HG03097 (cell line): ENCODE data around the gene KCNK17.
"Not testable (repeated sequence)": the region's sequence is repeated elsewhere in the genome, so short reads cannot be mapped to it uniquely, and the experiment has no call there.

Source experiments
- ATAC-seq: cut with Tn5 transposase; IDR thresholded peaks from one replicate; pipeline ENCODE4 v1.9.1; 2021; ENCODE audit not compliant: unreplicated experiment, low FRiP score

KCNK17 gene

GRCh38 chr6:39304951-39305350, 9.3 kb downstream of the KCNK17 start:
- no peak for ATAC-seq

- no peak for ATAC-seq
Observed at GRCh38 chr6:39303425-39304153, 10.6 kb downstream of the KCNK17 start.

DNA sequence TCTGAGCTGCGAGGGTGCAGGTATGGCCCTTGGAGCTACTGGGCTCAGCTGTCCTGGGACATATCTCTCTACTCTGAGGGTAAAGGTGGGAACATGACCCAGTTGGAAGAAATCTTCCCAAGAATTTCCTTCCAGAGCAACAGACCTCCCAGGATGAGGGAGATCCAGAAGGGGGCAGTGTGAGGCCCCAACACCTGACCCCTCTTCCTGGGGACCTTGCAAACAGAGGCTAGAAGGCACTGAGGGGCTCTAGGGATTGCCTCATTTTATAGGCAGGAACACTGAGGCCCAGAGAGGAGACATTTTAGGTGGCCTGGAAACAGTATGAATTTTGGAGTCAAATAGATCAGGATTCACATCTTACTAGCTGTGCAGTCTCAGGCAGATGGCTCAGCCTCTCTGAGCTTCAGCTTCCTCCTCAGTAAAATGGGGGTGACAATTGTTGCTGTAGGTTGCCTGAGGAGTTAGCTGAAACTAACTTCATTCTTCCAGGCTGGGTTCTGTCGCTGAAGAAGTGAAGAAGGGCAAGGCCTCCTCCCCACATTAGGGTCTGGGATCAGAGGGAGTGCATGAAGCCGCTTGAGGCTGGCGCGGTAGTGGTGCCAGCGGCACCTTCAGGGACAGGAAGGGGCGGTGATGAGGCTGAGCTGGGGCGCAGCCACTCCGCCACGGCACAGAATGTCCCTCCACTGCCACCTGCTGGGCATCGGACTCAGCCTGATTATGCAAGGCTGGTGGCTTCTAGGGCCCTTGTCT, 11.4 kb downstream of the KCNK17 start:
- ATAC-seq: peak; percentile 71

- ATAC-seq: no peak
Observed at GRCh38 chr6:39302011-39302410, 12.2 kb downstream of the KCNK17 start.

DNA sequence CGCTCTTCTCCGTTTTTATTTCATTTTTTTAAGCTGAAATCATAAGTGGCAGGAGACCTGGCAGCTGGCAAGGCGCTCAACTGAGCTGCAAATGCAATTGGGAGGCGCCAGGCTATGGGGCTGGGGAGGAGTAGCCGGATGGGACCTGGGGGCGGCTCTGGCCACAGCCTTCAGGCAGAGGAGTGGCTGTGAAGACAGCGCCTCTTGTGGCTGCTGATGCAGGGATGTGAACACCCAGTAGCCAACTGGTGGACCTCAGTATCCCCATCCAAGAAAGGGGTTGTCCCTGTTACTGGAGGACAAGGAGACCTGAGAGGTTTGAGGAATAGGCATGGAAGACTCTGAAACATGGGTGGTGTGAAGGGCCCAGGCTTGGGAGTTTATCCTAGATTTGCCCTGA, 12.6 kb downstream of the KCNK17 start:
- ATAC-seq: no peak

GRCh38 chr6:39300739-39301138, 13.5 kb downstream of the KCNK17 start:
- ATAC-seq: no peak

GRCh38 chr6:39298061-39298460, 16.2 kb downstream of the KCNK17 start:
- ATAC-seq: no peak

GRCh38 chr6:39296745-39297640, 17.2 kb downstream of the KCNK17 start:
- no peak for ATAC-seq

DNA sequence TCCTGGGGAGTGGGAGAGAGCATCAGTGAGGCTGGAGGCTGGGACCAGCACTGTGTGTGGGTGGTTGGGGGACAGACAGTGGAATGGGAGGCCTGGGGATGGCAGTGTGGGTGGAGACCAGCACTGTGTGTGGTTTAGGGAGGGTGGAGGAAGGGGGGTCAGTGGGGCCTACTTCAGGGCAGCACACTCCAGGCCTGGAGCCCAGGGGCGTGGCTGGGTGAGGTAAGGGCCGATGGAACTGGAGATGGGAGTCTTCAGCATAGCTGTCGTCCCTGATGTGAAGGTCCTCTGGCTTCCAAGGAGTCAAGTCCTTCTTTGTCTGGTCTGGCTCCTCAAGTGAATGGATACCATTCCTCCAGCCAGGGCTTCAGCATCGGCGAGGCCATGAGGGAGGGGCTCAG, 18.6 kb downstream of the KCNK17 start:
- no peak for ATAC-seq

- no peak for ATAC-seq
Observed at GRCh38 chr6:39294899-39295298, 19.3 kb downstream of the KCNK17 start.

DNA sequence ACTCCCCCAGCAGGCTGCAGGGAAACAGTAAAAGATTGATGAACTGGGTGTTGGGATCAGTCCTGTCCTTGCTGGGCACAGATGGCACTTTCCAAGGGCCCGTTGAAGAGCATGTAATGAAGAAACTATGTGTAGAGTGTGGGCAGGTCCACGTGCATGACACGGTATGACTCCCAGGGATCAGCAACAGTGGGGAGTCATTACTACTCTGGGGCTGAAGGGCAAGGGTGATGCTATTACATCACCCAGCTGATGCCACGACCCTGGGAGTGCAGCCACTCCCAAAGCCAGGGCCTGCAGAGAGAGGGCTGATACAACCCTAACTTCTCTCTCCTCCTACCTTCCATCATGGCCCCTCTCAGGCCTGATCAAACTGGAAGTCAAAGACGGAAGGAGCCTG, 20.1 kb downstream of the KCNK17 start:
- no peak for ATAC-seq

DNA sequence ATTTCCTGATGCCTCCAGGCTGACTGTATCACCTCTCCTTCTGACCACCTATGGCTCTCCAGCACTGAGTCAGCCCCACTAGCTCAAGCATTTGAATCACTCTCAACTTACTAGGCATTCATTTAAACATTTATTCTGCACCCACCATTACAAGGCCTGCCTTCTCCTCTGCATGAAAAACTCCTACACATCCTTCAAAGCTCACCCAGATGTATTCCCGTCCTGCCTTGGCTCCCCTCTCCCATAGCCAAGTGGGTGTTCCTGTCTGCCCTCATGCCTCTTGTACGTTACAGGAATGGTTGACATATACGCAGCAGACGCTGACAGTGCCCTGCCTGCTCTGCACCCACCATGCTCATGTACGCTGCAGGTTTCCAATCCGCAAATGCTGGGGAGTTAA, 21.6 kb downstream of the KCNK17 start:
- ATAC-seq: no peak

GRCh38 chr6:39289490-39289889, 24.7 kb downstream of the KCNK17 start:
- no peak for ATAC-seq

GRCh38 chr6:39287601-39288000, 26.6 kb downstream of the KCNK17 start:
- ATAC-seq: no peak

DNA sequence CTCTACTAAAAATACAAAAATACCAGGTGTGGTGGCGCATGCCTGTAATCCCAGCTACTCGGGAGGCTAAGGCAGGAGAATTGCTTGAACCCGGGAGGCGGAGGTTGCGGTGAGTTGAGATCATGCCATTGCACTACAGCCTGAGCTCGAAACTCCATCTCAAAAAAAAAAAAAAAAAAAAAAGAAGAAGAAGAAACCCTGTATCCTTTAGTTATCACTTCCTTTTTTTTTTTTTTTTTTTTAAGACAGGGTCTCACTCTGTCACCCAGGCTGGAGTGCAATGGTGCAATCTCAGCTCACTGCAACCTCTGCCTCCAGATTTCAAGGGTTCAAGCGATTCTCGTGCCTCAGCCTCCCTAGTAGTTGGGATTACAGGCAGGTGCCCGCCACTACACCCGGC, 27.6 kb downstream of the KCNK17 start:
- ATAC-seq: not testable (repeated sequence)

- no peak for ATAC-seq
Observed at GRCh38 chr6:39282774-39283173, 31.4 kb downstream of the KCNK17 start.

GRCh38 chr6:39281312-39281980, 32.8 kb downstream of the KCNK17 start:
- ATAC-seq: no peak

DNA sequence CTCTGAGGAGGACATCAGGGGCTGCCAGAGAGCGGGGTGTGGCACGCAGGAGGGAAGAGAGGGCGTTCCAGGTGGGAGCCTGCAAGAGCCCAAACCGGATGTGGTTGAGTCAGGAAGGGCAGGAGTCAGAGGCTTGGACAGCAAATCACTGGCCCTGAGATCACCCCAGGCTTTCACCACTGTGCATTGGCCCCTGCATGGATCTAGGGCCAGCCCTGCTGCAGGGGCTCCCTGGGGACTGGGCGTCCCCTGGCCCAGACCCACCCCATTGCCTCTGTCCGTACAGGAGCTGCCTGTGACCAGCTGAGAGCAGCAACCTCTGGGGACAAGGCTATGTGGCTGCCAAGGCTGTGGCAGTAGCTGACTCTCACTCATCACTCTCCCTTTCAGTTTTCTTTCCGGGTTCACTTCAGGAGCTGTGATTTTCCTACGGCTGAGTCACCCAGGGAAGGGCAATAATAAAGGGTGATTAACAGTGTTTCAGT, 33.9 kb downstream of the KCNK17 start:
- no peak for ATAC-seq

GRCh38 chr6:39279539-39279938, 34.7 kb downstream of the KCNK17 start:
- ATAC-seq: no peak

- ATAC-seq: no peak
Observed at GRCh38 chr6:39276379-39276995, 37.7 kb downstream of the KCNK17 start.
